ENCODE results near the gene ACTN1.

ACTN1 gene

GRCh38 chr14:68908201-68908600 is 70.9 kb downstream of the ACTN1 start:
- no peak for DNase-seq

GRCh38 chr14:68906439-68906838 is 72.7 kb downstream of the ACTN1 start:
- no peak for DNase-seq

GRCh38 chr14:68905107-68905895 is 73.8 kb downstream of the ACTN1 start:
- no peak for DNase-seq

- DNase-seq = no peak
These were observed 76.7 kb downstream of the ACTN1 start for GRCh38 chr14:68902357-68902756.

GRCh38 chr14:68899033-68899603 is 80.0 kb downstream of the ACTN1 start:
- DNase-seq = no peak

GRCh38 chr14:68898248-68899032 is 80.7 kb downstream of the ACTN1 start:
- DNase-seq = no peak

GRCh38 chr14:68897559-68898155 is 81.4 kb downstream of the ACTN1 start:
- no peak for DNase-seq

GRCh38 chr14:68896132-68896531 is 83.0 kb downstream of the ACTN1 start:
- no peak for DNase-seq

- no peak for DNase-seq
These were observed 84.0 kb downstream of the ACTN1 start for GRCh38 chr14:68894802-68895703.

- DNase-seq = no peak
These were observed 85.0 kb downstream of the ACTN1 start for GRCh38 chr14:68894123-68894522.

- DNase-seq = no peak
These were observed 85.5 kb downstream of the ACTN1 start for GRCh38 chr14:68893566-68893965.

GRCh38 chr14:68892961-68893360 is 86.1 kb downstream of the ACTN1 start:
- DNase-seq = no peak

- DNase-seq = no peak
These were observed 87.0 kb downstream of the ACTN1 start for GRCh38 chr14:68891851-68892660.

GRCh38 chr14:68890173-68890931 is 88.8 kb downstream of the ACTN1 start:
- no peak for DNase-seq

- DNase-seq = no peak
These were observed 90.2 kb downstream of the ACTN1 start for GRCh38 chr14:68888883-68889282.

- no peak for DNase-seq
These were observed 90.9 kb downstream of the ACTN1 start for GRCh38 chr14:68888025-68888850.

GRCh38 chr14:68886109-68886434 is 93.0 kb downstream of the ACTN1 start:
- no peak for DNase-seq

GRCh38 chr14:68885226-68886108 is 93.6 kb downstream of the ACTN1 start:
- no peak for DNase-seq
